T-cell (primary cell): ENCODE results near the gene MECP2. TPM values are rescaled to one million over a fixed set of nuclear protein-coding genes. Genes with fewer than 3 reads are reported as not detected.
A peak's percentile ranks its signal among the peaks of the same experiment; 100 is the strongest.

Experiments
- ATAC-seq, 4 experiments: fragments of 200-7000 bp in 3 of 4; fragments of 150-1000 bp in 1 of 4; cut with Tn5 transposase; replicated peaks in 1 of 4; 1 replicate in 3 of 4; 2 replicates in 1 of 4; pipeline ENCODE4 v1.10.0; 2021; ENCODE audit warnings: moderate library complexity in 3 of 4, mild to moderate bottlenecking in 2 of 4, moderate number of reproducible peaks in 1 of 4
- CTCF ChIA-PET, 2 donors: fragments of 300-600 bp; sonication (Branson Sonifier 250); formaldehyde crosslinking; loops; one replicate each; lab custom pipeline; 2022; ENCODE audit warnings: antibody characterized with exemption in 2 of 2; lab: Charles Lee
- POLR2A ChIA-PET, 2 donors: fragments of 300-600 bp; sonication (Branson Sonifier 250); formaldehyde crosslinking; loops; one replicate each; lab custom pipeline; 2022; ENCODE audit warnings: antibody characterized with exemption in 2 of 2; lab: Charles Lee
- DNase-seq, 35 experiments: peaks; one replicate each; pipeline versions ENCODE4 v3.0.0 to v3.0.0-alpha.2; 2013 to 2023
- H3K27ac ChIP-seq: one replicate; pipeline ENCODE4 v1.5.1; 2013; ENCODE audit warnings: low read length
- H3K27me3 ChIP-seq, 2 experiments: replicated peaks in 1 of 2; 1 replicate in 1 of 2; 2 replicates in 1 of 2; pipeline versions ENCODE4 v1.6.1 to v1.7.0; 2013; ENCODE audit warnings: low read length in 1 of 2, mixed read lengths in 1 of 2; ENCODE audit not compliant: control insufficient read depth in 2 of 2, insufficient read depth in 2 of 2; ENCODE audit errors: extremely low read depth in 1 of 2
- H3K36me3 ChIP-seq, 2 donors: 1 replicate in 1 of 2; 2 replicates in 1 of 2; pipeline versions ENCODE4 v1.6.1 to v1.7.0; 2013; ENCODE audit warnings: low read length in 1 of 2; ENCODE audit not compliant: control insufficient read depth in 2 of 2, insufficient read depth in 1 of 2; ENCODE audit errors: extremely low read depth in 1 of 2
- H3K4me1 ChIP-seq, 2 experiments: 1 replicate in 1 of 2; 2 replicates in 1 of 2; pipeline versions ENCODE4 v1.6.1 to v1.7.0; 2013; ENCODE audit warnings: low read length in 2 of 2, mixed read lengths in 1 of 2; ENCODE audit not compliant: insufficient read depth in 2 of 2, control insufficient read depth in 1 of 2; ENCODE audit errors: extremely low read depth in 1 of 2
- H3K4me3 ChIP-seq, 2 donors: 1 replicate in 1 of 2; 2 replicates in 1 of 2; pipeline versions ENCODE4 v1.5.1 to v1.7.0; 2013; ENCODE audit warnings: mild to moderate bottlenecking in 2 of 2, low read length in 1 of 2, moderate library complexity in 1 of 2; ENCODE audit not compliant: control insufficient read depth in 1 of 2; ENCODE audit errors: extremely low read depth in 1 of 2
- H3K9me3 ChIP-seq: 2 replicates; pipeline ENCODE4 v1.7.0; 2013
- H3K27ac Mint-ChIP-seq, 2 donors: one replicate each; pipeline ENCODE4 v1.8.0; 2020 to 2021; ENCODE audit warnings: mild to moderate bottlenecking in 2 of 2, mixed read lengths in 2 of 2
- H3K27me3 Mint-ChIP-seq, 2 donors: one replicate each; pipeline ENCODE4 v1.8.0; 2021 to 2022; ENCODE audit warnings: mixed read lengths in 2 of 2
- H3K36me3 Mint-ChIP-seq: one replicate; pipeline ENCODE4 v1.8.0; 2021; ENCODE audit warnings: mixed read lengths
- H3K4me1 Mint-ChIP-seq, 3 donors: one replicate each; pipeline ENCODE4 v1.8.0; 2020 to 2022; ENCODE audit warnings: mixed read lengths in 3 of 3, mild to moderate bottlenecking in 1 of 3
- H3K4me3 Mint-ChIP-seq, 3 donors: one replicate each; pipeline ENCODE4 v1.8.0; 2020 to 2022; ENCODE audit warnings: mild to moderate bottlenecking in 3 of 3, mixed read lengths in 3 of 3, moderate library complexity in 3 of 3
- H3K9me3 Mint-ChIP-seq, 3 donors: one replicate each; pipeline ENCODE4 v1.8.0; 2020 to 2022; ENCODE audit warnings: mixed read lengths in 3 of 3
- WGBS: methylation state at CpG from one replicate; pipeline ENCODE4 v1.1.5; 2013; ENCODE audit warnings: missing lambda C conversion rate; ENCODE audit not compliant: insufficient coverage; 5-methylcytosine and 5-hydroxymethylcytosine counted together
- total RNA-seq, 35 experiments: library from RNA in 6 of 35; stranded (reverse) in 6 of 35; fragments of 120-200 nt in 1 of 35; gene quantifications; one replicate each; pipeline versions ENCODE4 v1.2.1 to v1.2.4 and lab custom pipeline; 2013 to 2026

The MECP2 gene
- total RNA-seq, 5 donors from 2014 or later (not counting 1 experiment from before 2014, with no cell fraction given): 84.9 to 129 (median 100) TPM

DNA sequence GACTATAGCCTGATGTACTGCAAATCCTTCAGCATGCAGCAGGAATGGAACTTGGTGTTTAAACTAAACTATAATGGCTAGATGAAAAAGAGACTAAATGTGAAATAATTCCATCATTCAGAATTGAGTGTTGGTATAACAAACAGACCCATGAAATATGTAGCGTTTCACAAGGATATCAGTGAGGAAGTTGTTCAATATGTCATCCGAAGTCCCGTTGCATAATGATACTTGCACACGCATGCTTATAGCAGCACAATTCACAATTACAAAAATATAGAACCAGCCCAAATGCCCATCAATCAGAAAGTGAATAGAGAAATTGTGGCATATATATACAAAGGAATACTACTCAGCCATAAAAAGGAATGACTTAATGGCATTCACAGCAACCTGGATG, 20.4 kb downstream of the MECP2 start:
- Histone ChIP-seq H3K36me3 (peaks cover 0 to 8% of the 10 kb centered on the region in 2 donors), H3K4me1 (peaks cover 1 to 13% of the 10 kb centered on the region in 2 experiments), H3K9me3 (no peaks in the 10 kb centered on the region), H3K27ac (no peak overlapping the region), H3K4me3 (no peak overlapping the region), H3K27me3 (no peaks in the 10 kb centered on the region)
- no CpG with 5 or more reads among the region's 4 CpGs for WGBS
- no peaks in the 10 kb centered on the region for H3K9me3 Mint-ChIP-seq
- peaks cover 12% of the 10 kb centered on the region for H3K36me3 Mint-ChIP-seq
- no peak overlapping the region for H3K27ac Mint-ChIP-seq
- POLR2A ChIA-PET: interaction anchor here in 1 of 2 donors (0.6 kb wide), 1 partner anchor 13 kb away, joined by 3 read pairs; no protein-coding TSS in a partner anchor
- H3K4me3 Mint-ChIP-seq: no peak overlapping the region
- CTCF ChIA-PET: no interaction called here
- H3K27me3 Mint-ChIP-seq: peaks cover 0 to 10% of the 10 kb centered on the region in 2 donors
- DNase-seq (no peak), ATAC-seq (no peak)
- H3K4me1 Mint-ChIP-seq: peaks cover 48 to 66% (median 63%) of the 10 kb centered on the region in 3 donors

DNA sequence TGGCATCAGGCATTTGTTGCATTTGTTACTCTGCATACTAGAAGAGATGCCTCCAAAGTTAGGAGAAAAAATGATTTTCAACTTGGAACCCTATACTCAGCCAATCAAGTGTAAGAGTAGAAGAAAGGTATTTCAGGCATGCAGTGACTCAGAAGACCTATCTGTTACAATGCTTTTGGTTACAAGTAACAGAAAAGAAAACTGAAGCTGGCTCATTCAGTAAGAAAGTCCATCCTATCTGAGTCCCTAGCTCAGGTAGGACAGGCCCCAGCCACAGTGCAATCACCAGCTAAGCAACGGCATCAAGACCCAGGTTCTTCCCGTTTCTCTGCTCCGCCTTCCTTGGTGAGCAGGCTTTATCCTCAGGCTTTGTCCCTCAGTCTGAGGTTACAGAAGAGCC, 23.3 kb downstream of the MECP2 start:
- peaks cover 12% of the 10 kb centered on the region for H3K36me3 Mint-ChIP-seq
- ChIA-PET POLR2A (interaction anchor here in 1 of 2 donors (0.5 kb wide), 1 partner anchor 15 kb away, joined by 3 read pairs; no protein-coding TSS in a partner anchor), CTCF (no interaction called here)
- no peak for ATAC-seq
- peaks cover 0 to 10% of the 10 kb centered on the region in 2 donors for H3K27me3 Mint-ChIP-seq
- no peak overlapping the region for H3K4me3 ChIP-seq
- H3K27me3 ChIP-seq: no peaks in the 10 kb centered on the region
- no peak overlapping the region for H3K27ac Mint-ChIP-seq
- no CpG with 5 or more reads among the region's 3 CpGs for WGBS
- no peaks in the 10 kb centered on the region for H3K9me3 Mint-ChIP-seq
- peaks cover 0 to 8% of the 10 kb centered on the region in 2 donors for H3K36me3 ChIP-seq
- peaks cover 3 to 21% of the 10 kb centered on the region in 2 experiments for H3K4me1 ChIP-seq
- peaks cover 56 to 73% (median 67%) of the 10 kb centered on the region in 3 donors for H3K4me1 Mint-ChIP-seq
- H3K4me3 Mint-ChIP-seq: no peak overlapping the region
- H3K27ac ChIP-seq: no peak overlapping the region
- no peak for DNase-seq
- no peaks in the 10 kb centered on the region for H3K9me3 ChIP-seq

DNA sequence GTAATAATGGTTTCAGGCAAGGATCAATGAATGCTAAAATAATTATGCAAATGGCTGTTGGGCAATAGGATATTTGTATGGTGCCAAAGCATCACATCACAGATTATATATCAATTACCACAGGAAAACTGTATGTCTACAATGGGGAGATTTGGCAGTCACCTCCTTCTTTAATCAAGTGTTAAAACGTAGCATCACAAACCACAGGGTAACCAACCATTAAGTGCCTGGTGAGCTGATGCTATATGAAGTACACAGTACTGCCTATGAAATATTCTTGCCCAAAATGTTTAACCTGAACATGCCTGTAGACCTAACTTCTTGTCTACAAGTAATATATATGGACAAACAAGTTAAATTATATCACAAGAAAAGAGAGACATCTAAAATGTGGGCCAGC, 25.3 kb downstream of the MECP2 start:
- ATAC-seq (no peak), DNase-seq (no peak)
- Histone ChIP-seq H3K4me1 (peaks cover 3 to 29% of the 10 kb centered on the region in 2 experiments), H3K4me3 (no peak overlapping the region), H3K36me3 (peaks cover 0 to 8% of the 10 kb centered on the region in 2 donors), H3K27me3 (no peaks in the 10 kb centered on the region), H3K27ac (no peak overlapping the region), H3K9me3 (no peaks in the 10 kb centered on the region)
- Mint-ChIP-seq H3K4me3 (no peak overlapping the region), H3K9me3 (no peaks in the 10 kb centered on the region), H3K4me1 (peaks cover 60 to 77% (median 67%) of the 10 kb centered on the region in 3 donors), H3K27me3 (peaks cover 0 to 10% of the 10 kb centered on the region in 2 donors), H3K36me3 (peaks cover 4% of the 10 kb centered on the region), H3K27ac (no peak overlapping the region)
- WGBS: no CpG with 5 or more reads among the region's 1 CpG
- ChIA-PET CTCF (no interaction called here), POLR2A (no interaction called here)

DNA sequence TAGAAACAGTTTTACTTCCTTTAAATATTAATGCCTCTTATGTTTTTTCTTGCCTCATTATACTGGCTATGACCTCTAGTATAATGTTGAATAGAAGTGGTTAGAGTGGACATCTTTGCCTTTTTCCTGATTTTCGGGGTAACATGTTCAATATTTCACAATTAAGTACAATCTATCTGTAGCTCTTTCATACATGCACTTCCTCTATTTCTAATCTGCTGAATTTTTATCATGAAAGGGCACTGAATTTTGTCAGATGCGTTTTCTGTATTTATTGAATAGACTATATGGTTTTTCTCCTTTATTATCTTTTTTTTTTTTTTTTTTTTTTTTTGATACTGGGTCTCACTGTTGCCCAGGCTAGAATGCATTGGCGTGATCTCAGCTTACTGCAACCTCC, 29.0 kb downstream of the MECP2 start:
- peaks cover 0 to 5% of the 10 kb centered on the region in 2 donors for H3K27me3 Mint-ChIP-seq
- DNase-seq (no peak), ATAC-seq (no peak)
- peaks cover 58 to 75% (median 60%) of the 10 kb centered on the region in 3 donors for H3K4me1 Mint-ChIP-seq
- no CpG with 5 or more reads among the region's 3 CpGs for WGBS
- no peak overlapping the region for H3K27ac Mint-ChIP-seq
- Histone ChIP-seq H3K9me3 (no peaks in the 10 kb centered on the region), H3K4me3 (no peak overlapping the region), H3K36me3 (no peaks in the 10 kb centered on the region), H3K27me3 (no peaks in the 10 kb centered on the region), H3K4me1 (peaks cover 3 to 51% of the 10 kb centered on the region in 2 experiments), H3K27ac (no peak overlapping the region)
- no peak overlapping the region for H3K4me3 Mint-ChIP-seq
- CTCF ChIA-PET: interaction anchor here in 1 of 2 donors (0.6 kb wide), 1 partner anchor 14 kb away, joined by 3 read pairs; no protein-coding TSS in a partner anchor
- POLR2A ChIA-PET: interaction anchor here in 1 of 2 donors (0.7 kb wide), 1 partner anchor 88 kb away, joined by 12 read pairs; no protein-coding TSS in a partner anchor
- H3K36me3 Mint-ChIP-seq: no peaks in the 10 kb centered on the region
- H3K9me3 Mint-ChIP-seq: no peaks in the 10 kb centered on the region

DNA sequence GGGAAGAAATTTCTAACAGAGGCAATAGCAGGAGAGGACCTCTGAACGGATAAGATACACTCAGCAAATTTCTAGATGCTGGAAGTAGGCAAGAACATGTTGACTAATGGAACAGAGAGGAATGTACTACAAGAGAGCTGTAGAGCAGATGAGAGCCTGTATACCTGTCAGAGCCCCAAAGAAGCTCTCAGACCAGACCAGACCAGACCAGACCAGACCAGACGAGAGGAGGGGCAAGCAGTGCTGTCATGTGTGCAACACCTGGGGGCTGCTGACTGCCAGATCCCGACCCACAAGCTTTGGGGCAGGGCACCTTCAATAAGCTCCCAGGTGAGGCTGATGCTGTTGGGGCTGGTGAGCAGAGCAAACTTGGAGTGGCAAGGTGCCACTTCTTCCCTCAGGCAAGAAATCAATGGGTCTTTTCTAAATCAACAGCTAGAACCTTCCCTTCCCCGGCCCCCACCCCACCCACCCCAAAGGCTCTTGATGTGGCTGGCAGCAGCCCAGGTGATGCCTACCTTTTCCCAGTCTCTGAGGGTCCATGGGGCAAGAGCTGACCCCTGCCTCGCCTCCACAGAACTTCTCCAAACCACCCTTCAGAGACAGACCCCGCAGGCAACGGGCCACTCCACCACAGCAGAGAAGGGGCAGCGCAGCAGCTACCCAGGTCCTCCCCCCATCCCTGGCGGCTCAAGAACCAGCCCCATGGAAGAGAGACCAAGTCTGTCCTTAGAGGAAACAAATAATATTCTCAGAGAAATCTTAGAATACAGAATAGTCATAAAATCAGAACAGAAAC, 32.7 kb downstream of the MECP2 start:
- H3K27me3 Mint-ChIP-seq: peaks cover 0 to 17% of the 10 kb centered on the region in 2 donors
- peak overlapping the region; percentile 64 to 78 for H3K27ac Mint-ChIP-seq
- ATAC-seq (no peak), DNase-seq (no peak)
- Histone ChIP-seq H3K4me1 (peaks cover 2 to 64% of the 10 kb centered on the region in 2 experiments), H3K27me3 (no peaks in the 10 kb centered on the region), H3K36me3 (peaks cover 0 to 6% of the 10 kb centered on the region in 2 donors), H3K4me3 (no peak overlapping the region), H3K9me3 (no peaks in the 10 kb centered on the region), H3K27ac (no peak overlapping the region)
- no CpG with 5 or more reads among the region's 9 CpGs for WGBS
- POLR2A ChIA-PET: no interaction called here
- peak overlapping the region in 1 of 3 donors; percentile 15 for H3K4me3 Mint-ChIP-seq
- no peaks in the 10 kb centered on the region for H3K36me3 Mint-ChIP-seq
- no peaks in the 10 kb centered on the region for H3K9me3 Mint-ChIP-seq
- CTCF ChIA-PET: interaction anchor here in 1 of 2 donors (0.5 kb wide), 1 partner anchor 29 kb away, joined by 3 read pairs; no protein-coding TSS in a partner anchor
- H3K4me1 Mint-ChIP-seq: peaks cover 63 to 77% (median 68%) of the 10 kb centered on the region in 3 donors

DNA sequence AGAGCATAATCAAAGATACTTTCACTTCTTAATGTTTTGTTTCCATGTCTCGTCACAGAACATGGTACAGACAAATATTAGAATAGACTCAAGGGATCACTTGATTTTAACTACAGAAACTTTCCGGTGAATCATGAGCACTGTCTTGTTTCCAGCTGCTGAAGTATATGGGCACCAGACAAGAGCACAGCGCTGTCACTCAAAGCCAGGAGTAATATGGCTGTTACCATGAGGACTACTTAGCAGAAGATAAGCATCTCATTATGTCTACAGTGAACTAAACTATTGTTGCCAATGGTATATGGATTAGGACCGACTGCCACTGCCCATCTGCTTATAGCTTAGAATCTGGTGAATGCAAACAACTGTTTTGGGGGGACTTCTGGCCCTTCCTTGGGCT, 34.3 kb downstream of the MECP2 start:
- ChIA-PET CTCF (interaction anchor here in 1 of 2 donors (0.6 kb wide), 1 partner anchor 310 kb away, joined by 7 read pairs; no protein-coding TSS in a partner anchor), POLR2A (no interaction called here)
- DNase-seq (no peak), ATAC-seq (no peak)
- H3K27me3 Mint-ChIP-seq: peaks cover 0 to 24% of the 10 kb centered on the region in 2 donors
- Histone ChIP-seq H3K27ac (peak overlapping the region; percentile 34), H3K36me3 (peaks cover 0 to 9% of the 10 kb centered on the region in 2 donors), H3K9me3 (no peaks in the 10 kb centered on the region), H3K4me1 (peaks cover 4 to 71% of the 10 kb centered on the region in 2 experiments), H3K4me3 (no peak overlapping the region), H3K27me3 (no peaks in the 10 kb centered on the region)
- peaks cover 12% of the 10 kb centered on the region for H3K36me3 Mint-ChIP-seq
- H3K9me3 Mint-ChIP-seq: no peaks in the 10 kb centered on the region
- H3K4me1 Mint-ChIP-seq: peaks cover 65 to 85% (median 75%) of the 10 kb centered on the region in 3 donors
- H3K4me3 Mint-ChIP-seq: no peak overlapping the region
- H3K27ac Mint-ChIP-seq: peak overlapping the region; percentile 64 to 72
- 60% methylated on average over 1 of the region's 4 CpGs for WGBS
